H4 (cell line): ENCODE results near the gene NOPCHAP1. TPM values are rescaled to one million over a fixed set of nuclear protein-coding genes. Genes with fewer than 3 reads are reported as not detected.
"Not testable (repeated sequence)": the region's sequence is repeated elsewhere in the genome, so short reads cannot be mapped to it uniquely, and the experiment has no call there.

Source experiments
- DNase-seq: peaks from one replicate; pipeline ENCODE4 v3.0.0-alpha.2; 2015; ENCODE audit warnings: low spot score
- total RNA-seq: library from RNA; depleted of rRNA; stranded (reverse); fragments of >200 nt; shearing (Covaris generic); gene quantifications from 2 replicates; pipeline ENCODE4 v1.2.3, GENCODE V29; 2014

NOPCHAP1 gene
- total RNA-seq, 1 experiment from 2014 or later = 11.0 TPM

DNA sequence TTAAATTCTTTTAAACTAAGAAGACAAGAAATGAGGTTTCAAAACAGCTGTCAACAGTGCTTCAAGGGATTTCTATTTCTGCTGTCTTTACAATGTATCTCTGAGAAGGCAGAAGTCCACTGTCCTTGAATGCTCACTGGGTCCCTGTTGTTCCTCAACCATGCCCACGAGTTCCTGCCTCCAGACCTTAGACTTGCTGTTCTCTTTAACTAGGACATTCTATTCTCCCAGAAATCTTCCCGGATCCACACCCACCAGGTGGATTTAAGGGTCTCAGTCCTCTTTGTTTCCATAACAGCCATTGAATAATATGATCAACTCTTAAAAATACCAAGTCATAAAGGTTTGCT, 21.3 kb upstream of the NOPCHAP1 start:
- DNase-seq = no peak

DNA sequence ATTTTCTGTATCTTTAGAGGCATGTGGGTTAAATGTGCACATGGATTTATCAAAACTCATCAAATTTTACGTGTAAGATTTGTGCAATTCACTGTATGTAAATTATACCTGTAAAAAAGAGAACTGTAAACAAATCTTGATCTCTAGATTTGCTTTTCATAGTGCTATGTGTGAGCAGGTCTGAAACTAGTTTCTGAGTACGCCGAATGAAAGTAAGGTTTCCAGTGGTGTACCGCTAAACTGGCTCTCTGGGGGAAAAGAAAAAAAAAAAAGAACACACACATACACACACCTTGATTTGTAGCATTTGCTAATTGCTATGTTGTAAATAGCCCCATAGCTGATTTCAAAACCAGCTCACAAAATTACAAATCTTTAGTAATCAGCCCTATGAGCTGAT, 19.4 kb upstream of the NOPCHAP1 start:
- DNase-seq = no peak

DNA sequence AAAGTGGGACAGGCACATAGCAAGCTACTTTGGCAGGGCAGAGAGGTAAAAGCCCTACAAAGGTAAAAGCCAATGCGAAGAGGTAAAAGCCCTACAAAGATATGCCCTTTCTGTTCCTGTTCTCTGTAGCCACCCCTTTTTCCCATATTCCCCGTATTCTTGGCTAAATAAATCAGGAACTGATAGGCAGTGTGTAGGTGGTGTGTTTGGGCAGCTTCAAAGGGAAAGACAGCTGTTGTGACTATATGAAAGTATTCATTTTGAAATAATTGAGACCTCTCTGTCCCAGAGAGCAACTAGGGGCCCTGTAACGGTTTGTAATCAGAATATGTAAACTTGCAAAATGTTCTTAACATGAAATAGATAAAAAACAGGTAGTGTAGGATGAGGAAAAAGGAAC, 16.8 kb upstream of the NOPCHAP1 start:
- no peak for DNase-seq

DNA sequence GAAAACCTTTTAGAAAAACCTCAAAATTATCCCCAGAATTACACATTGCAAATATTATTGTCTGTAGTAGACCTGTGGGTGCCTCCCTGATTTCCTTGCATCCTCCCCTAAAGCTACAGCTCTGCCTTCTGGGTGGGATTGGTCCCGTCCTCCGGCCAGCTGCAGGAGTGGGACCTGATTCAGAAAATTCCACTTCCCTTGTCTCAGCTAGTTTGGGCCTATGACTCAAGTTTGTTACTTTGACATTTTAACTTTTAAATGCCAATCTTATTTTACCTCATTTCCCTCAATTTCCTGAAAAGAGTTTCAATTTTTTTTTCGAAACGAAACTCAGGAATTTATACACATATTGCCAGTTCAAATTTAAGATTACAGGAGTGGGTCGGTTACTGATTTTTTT, 14.8 kb upstream of the NOPCHAP1 start:
- DNase-seq = no peak

DNA sequence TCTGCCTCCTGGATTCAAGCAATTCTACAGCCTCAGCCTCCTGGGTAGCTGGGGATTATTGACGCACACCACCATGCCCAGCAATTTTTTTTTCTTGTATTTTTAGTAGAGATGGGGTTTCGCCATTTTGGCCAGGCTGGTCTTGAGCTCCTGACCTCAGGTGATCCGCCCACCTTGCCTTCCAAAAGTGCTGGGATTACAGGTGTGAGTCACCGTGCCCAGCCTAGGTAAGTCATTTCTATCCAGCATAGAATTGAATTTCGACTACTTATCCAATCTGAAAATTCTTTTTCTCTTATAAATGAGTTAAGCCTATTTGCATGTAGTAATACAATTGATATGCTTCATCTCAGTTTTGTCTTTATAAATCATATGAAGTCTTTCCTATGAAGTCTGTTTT, 12.9 kb upstream of the NOPCHAP1 start:
- no peak for DNase-seq

DNA sequence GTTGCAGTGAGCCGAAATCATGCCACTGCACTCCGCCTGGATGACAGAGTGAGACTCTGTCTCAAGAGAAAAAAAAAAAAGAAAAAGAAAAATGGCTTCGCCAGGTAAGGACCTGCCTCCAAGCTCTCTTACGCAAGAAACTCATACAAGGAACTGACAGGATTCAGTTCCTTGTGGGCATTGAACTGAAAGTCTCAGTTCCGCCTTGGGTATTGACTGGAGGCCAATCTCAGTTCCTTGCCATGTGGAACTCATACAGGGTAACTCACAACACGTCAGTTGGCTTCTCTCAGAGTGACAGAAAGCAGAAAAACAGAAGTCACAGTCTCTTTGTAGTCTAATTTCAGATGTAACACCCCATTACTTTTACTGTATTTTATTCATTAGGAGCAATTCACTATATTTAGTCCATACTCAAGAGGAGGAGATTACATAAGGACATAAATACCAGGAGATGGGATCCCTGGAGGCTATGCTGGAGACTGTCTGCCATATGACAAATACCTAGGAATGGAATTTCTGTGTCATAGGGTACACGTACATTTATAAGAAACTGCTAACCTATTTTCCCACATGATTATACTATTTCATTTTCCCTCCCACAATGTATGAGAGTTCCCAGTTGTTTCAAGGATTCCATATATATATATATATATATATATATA, 11.4 kb upstream of the NOPCHAP1 start:
- DNase-seq = no peak

DNA sequence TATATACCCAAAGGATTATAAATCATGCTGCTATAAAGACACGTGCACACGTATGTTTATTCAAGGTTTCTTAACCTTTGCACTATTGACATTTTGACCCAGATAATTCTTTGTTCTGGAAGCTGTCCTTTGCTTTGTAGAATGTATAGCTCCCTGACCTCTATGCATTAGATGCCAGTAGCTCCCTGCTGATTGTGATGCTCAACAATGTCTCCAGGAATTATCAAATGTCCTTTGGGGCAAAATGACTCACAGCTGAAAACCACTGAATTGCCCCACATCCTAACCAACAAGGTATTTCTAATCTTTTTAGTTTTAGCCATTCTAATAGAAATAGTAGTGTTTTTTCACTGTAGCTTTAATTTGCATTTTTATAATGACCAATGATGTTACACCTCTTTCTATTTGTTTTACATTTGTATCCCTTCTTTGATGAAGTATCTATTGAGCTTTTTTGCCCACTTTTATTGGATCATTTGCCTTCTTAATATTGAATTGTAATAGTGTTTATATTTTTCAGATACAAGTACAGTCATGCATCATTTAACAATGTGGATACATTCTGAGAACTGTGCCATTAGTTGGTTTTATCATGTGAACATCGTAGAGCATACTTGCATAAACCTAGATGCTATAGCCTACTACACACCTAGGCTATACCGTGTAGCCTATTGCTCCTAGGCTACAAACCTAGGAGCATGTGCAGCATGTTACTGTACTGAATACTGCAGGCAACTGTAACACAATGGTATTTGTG, 10.4 kb upstream of the NOPCHAP1 start:
- no peak for DNase-seq

DNA sequence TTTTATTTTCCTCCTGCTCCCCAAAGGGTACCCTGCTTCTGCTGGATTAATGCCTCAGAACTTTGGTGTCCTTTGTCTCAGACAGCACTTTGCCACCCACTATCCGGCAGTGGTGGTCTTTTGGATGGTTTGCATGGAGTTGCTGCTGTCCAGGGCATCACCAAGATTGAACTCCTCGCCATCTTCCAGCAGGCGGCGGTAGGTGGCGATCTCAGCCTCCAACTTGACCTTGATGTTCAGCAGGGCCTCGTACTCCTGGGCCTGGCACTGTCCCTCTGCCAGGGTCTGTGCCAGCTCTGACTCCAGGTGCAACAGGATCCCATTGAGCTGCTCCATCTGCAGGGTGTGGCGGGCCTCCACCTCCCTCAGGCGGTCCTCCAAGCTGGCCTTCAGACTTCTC, 9.4 kb upstream of the NOPCHAP1 start:
- no peak for DNase-seq

DNA sequence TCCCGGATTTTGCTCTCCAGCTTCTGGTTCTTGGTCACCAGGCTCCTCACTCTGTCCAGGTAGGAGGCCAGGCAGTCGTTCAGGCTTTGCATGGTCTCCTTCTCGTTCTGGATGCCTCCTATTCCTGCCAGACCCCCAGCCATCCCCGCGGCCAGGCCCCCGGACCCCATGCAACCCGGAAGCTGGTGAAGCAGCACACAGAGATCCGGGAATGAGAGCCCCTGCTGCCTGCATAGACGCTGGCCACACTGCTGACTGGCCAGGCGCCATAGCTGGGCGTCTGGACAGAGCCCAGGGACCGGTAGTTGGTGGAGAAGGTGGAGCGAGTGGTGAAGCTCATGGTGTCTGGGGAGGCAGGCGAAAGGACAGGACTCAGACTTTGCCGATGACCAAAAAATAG, 8.4 kb upstream of the NOPCHAP1 start:
- DNase-seq = not testable (repeated sequence)

DNA sequence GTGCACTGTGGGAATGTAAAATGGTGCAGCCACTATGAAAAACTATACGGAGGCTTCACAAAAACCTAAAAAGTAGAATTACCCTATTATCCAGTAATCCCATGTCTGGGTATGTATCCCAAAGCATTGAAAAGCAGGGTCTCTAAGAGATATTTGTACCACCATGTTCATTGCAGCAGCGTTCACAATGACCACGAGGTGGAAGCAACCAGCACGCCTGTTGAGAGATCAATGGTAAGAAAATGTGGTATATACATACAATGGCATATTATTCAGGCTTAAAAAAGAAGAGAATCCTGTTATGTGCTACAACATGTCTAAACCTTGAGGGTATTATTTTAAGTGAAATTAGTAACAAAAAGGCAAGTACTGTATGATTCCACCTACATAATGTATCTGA, 910 bp upstream of the NOPCHAP1 start:
- no peak for DNase-seq

DNA sequence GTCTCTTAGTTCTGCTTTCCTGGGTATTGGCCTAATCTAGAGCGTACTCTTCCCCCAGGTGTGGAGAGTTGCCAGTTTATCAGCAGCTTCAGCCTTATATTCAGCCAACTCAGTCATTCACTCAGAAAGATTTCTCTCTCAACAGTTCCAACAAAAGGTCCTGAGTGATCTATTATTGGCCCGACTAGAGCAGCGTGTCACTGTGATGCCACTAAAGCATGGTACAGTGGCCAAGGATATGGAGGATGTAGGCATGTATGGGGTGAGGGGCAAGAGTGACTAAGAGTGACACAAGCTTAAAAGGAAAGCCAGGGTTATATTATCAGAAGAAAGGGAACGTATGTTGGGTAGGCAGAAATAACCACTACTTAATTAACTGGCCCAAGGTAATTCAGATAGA, 4.8 kb downstream of the NOPCHAP1 start:
- DNase-seq = no peak

DNA sequence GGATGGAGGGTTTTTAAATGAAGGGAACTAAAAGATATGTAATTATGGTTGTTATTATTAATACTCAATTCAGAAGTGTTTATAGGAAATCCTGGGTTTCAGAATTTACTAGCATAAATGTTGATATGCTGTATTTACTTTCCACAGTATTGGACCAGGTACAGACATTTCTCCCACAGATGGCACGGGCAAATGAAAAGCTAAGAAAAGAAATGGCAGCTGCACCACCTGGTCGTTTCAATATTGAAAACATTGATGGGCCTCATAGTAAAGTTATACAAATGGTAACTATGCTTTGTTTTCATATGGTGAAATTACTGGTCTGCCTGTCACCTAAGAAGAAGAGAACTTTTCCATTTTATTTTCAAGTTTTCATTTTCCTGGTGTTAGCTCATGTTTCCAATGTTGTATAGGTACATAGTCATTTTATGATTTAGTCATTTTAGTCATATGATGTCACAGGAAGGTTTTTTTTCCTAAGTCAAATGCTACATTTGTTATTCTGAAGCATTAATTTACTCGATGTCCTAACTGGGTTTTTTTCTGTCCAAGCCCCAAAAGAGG, 5.5 kb downstream of the NOPCHAP1 start:
- DNase-seq = no peak

DNA sequence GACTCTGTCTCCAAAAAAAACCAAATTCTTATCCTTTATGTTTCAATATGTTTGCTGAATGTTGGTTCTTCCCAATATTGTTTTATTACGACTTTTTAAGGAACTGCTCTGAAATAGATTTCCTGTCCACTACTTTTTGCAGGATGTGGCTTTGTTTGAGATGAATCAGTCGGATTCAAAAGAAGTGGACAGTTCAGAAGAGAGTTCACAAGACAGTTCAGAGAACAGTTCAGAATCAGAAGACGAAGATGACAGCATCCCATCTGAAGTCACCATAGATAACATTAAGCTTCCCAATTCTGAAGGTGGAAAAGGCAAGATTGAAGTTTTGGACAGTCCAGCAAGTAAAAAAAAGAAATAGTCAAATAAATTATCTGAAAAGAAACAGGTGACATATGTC, 8.2 kb downstream of the NOPCHAP1 start:
- DNase-seq = no peak

DNA sequence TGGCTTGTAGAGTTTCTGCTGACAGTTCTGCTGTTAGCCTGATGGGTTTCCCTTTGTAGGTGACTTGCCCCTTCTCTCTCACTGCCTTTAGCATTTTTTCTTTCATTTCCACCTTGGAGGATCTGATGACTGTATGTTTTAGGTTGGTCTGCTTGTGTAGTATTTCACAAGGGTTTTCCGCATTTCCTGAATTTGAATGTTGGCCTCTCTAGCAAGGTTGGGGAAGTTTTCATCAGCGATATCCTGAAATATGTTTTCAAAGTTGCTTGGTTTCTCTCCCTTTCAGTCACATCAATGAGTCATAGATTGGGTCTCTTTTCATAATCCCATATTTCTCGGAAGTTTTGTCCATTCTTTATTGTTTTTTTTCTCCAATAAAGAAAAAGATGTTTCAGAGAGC, 11.4 kb downstream of the NOPCHAP1 start:
- no peak for DNase-seq

DNA sequence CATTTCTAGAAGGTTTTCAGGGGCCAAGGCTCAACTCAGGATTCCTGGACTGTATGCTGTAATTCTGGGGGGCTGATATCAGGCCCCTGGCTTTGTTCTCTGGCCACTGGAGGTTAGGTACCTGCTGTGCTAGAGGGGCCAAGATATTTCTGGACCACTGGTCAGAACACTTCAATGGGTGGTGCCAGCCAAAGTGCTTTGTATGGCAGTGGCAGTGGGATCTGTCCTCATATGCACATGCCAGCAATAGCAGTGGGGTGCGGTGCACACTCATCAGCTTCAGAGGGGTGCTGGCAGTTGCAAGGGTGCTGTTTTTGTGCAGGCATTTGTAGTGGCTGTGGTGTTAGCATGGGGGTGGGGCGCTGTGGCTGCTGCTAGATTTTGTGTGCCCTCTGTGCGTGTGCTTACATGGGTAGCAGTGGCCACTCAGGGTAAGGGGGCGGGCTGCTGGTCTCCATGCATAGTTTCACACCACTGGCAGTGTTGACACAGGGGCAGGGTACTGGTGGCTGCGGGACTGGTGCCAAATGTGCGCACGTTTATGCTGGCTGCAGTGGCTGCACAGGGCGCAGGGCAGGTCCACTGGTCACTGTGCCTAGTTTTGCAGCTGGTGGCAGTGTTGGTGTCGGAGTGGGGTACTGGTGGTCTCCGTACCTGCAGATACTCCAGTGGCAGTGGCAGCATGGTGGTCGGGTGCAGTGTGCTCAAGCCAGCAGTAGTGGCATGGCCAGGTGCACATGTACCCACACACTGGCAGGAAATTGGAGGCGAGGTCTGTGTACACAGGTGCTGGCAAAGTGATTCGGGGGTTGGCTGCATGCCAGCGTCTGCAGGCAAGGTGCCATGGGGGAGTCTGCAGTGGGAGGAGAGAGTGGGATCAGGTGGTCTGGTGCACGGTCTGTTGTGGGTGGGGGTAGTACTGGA, 12.6 kb downstream of the NOPCHAP1 start:
- no peak for DNase-seq

DNA sequence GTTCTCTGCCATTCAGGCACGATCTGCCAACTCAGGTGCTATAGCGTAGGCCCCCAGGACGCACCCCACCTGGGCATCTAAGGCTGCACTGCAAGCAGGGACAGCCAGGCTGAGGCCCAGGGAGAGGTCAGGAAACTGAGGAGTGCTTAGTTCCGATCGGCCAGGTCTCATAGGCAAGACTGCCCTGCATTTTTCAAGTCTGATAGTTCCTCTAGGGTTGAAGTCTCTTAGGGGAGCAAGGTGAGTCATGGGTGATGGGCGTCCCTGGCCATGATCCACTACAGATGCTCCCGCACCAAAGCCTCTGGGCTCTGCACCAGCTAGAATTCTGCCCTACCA, 13.2 kb downstream of the NOPCHAP1 start:
- DNase-seq = no peak

DNA sequence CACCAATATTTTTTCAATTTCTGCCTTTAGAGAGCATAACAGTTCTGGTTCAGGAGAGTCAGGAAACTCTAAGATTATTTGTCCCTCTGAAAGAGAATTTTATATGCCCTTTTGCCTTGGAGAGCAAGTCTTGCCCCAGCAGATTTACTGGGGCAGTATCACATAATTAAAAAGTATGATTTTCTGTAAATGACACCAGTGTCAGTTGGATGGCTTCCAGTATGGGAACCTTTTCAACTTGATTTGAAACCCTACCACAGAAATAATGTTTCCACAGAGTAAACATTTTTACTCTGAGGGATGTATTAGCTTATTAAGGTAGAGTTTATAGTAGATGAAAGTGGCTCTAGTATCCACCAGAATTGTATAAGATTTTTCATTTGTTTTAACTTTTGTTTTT, 15.4 kb downstream of the NOPCHAP1 start:
- no peak for DNase-seq

DNA sequence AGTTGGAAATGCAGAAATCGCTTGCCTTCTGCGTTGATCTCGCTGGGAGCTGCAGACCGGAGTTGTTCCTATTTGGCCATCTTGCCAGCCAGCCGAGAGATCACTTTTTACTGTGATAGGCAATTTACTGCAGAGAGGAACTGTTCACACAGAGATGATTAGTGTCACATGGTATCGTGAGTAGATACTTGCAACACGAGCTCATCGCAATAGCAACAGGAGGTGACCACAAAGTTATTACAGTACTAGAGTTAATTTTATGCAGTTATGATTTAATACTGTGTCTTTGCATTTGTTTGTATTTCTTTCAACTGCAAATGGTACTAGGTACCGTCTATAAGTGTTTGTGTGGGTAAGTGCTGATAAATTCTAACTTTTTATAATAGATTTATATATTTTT, 27.8 kb downstream of the NOPCHAP1 start:
- no peak for DNase-seq

DNA sequence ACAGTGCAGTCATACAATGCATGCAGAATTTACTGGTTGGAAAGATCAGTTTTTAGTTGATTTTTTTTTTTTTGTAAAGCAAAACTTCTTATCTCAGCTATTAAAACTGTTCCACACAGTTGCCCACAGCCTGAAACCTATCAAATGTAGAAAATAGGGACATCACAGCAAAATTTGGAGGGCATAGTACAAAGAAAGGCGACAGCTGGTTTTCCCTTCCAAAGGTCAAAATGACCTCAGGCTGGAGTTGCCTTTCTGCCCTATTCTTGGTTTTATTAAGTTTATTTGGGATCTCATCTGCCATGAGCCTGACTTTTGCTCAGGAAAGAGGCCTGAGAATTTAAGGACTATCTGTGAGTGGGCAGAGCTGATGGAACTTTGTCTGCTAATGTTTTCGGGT, 28.5 kb downstream of the NOPCHAP1 start:
- DNase-seq = no peak

DNA sequence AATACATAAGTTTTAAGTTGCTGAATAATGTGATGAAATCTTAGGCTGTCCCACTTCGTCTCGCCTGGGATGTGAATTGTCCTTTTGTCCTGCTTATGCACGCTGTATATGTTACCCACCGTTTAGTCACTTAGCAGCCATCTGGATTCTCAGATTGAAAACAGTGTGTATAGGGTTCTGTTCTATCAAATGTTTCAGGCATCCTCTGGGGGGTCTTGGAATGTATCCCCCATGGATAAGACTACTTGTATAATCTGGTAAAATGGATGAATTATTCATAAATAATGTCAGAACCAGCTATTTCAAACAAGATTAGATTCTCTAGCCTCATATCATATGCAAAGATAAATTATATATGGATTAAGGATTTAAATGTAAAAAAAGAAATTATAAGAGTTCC, 29.4 kb downstream of the NOPCHAP1 start:
- DNase-seq = no peak

DNA sequence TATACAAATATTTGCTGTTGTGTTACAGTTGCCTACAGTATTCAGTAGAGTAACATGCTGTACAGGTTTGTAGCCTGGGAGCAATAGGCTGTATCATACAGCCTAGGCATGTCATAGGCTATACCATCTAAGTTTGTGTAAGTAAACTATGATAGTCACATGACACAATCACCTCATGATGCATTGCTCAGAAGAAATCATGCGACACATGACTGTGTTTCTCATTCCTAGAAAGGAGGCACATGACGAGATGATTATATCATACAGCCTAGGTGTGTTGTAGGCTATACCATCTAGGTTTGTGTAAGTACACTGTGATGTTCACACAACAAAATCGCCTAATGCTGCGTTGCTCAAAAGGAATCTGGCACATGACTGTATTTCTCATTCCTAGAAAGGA, 31.9 kb downstream of the NOPCHAP1 start:
- no peak for DNase-seq

DNA sequence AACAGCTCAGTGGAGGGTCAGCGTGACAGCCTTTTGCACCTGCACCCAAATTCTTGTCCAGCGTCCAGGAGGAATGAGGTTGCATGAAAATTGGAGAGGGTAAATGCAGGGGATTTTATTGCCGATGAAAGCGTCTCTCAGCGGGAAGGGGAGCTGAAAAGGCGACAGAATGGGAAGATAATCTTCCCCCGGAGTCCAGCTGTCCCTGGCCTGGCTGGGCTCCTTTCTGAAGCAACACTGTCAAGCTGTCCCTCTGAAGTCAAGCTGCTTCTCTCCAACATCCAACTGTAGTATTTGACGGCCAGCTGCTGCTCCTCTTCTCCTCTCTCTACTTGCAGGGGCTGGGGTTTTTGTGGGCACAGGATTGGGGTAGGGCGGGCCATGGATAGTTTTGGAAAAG, 32.7 kb downstream of the NOPCHAP1 start:
- DNase-seq = no peak
